ENCODE results near the gene RGS3.
"Not testable (repeated sequence)": the region's sequence is repeated elsewhere in the genome, so short reads cannot be mapped to it uniquely, and the experiment has no call there.

The RGS3 gene

GRCh38 chr9:113549892-113550291 lies 86.4 kb downstream of the RGS3 start:
- 91% methylated on average over 8 of the region's 8 CpGs for WGBS
- H3K79me1 ChIP-seq (replicated peaks; ENCODE audit: low read length, poor library complexity, severe bottlenecking): not testable (repeated sequence)

GRCh38 chr9:113556877-113557593 lies 93.5 kb downstream of the RGS3 start:
- no peak overlapping the region for H2AFZ ChIP-seq (ENCODE audit: low read depth, low read length)
- no peak overlapping the region for H3K4me3 ChIP-seq (ENCODE audit: insufficient read depth in 1 of 2, low read depth in 1 of 2, low read length in 2 of 2)
- H2BK12ac ChIP-seq (ENCODE audit: low read length in 2 of 2): peak overlapping the region; percentile 64 to 99
- H3K27ac ChIP-seq (ENCODE audit: low read length, poor library complexity, severe bottlenecking): no peak overlapping the region
- H3K23ac ChIP-seq (ENCODE audit: low read length in 2 of 2): no peak overlapping the region
- peak overlapping the region; percentile 29 to 57 for H3K4ac ChIP-seq (ENCODE audit: low read depth in 1 of 2, low read length in 2 of 2)
- peaks cover 13% of the 10 kb centered on the region for H3K4me1 ChIP-seq (ENCODE audit: control insufficient read depth, insufficient read depth, low read depth, low read length)
- H4K8ac ChIP-seq (ENCODE audit: low read length): peak overlapping the region; percentile 19
- H3K79me1 ChIP-seq (replicated peaks; ENCODE audit: low read length, poor library complexity, severe bottlenecking): peaks cover 9% of the 10 kb centered on the region
- H3K36me3 ChIP-seq (ENCODE audit: control insufficient read depth in 1 of 2, insufficient read depth in 2 of 2, low read depth in 1 of 2, low read length in 2 of 2): no peaks in the 10 kb centered on the region
- H3K4me2 ChIP-seq (ENCODE audit: low read length, poor library complexity, severe bottlenecking): no peak overlapping the region
- peak overlapping the region; percentile 9 for H4K91ac ChIP-seq (ENCODE audit: low read length)
- peak; percentile 78 for DNase-seq
- H3K14ac ChIP-seq (ENCODE audit: low read length in 2 of 2): peak overlapping the region in 1 of 2 experiments; percentile 41
- H3K9ac ChIP-seq (ENCODE audit: low read length): no peak overlapping the region
- H3K27me3 ChIP-seq (ENCODE audit: control insufficient read depth in 1 of 2, insufficient read depth in 1 of 2, low read length in 2 of 2): no peaks in the 10 kb centered on the region
- H3K18ac ChIP-seq (ENCODE audit: low read depth in 1 of 2, low read length in 2 of 2): peak overlapping the region in 1 of 2 experiments; percentile 49
- H2BK15ac ChIP-seq (ENCODE audit: low read depth, poor library complexity, severe bottlenecking): peak overlapping the region; percentile 44
- no peaks in the 10 kb centered on the region for H3K9me3 ChIP-seq (ENCODE audit: control insufficient read depth, low read length)
- no peak overlapping the region for H2BK5ac ChIP-seq (ENCODE audit: low read depth, low read length, poor library complexity, severe bottlenecking)
- peak overlapping the region; percentile 68 for H2AK5ac ChIP-seq (ENCODE audit: low read length, severe bottlenecking)
- H2BK120ac ChIP-seq (ENCODE audit: low read depth, low read length): no peak overlapping the region
- WGBS: 79% methylated on average over 3 of the region's 3 CpGs

More at GRCh38 chr9:113549892-113550291, 86.4 kb downstream of the RGS3 start:
- H2BK120ac ChIP-seq (ENCODE audit: low read depth, low read length); H2AK5ac ChIP-seq (ENCODE audit: low read length, severe bottlenecking); H4K91ac ChIP-seq (ENCODE audit: low read length); H4K8ac ChIP-seq (ENCODE audit: low read length); H3K36me3 ChIP-seq (ENCODE audit: control insufficient read depth in 1 of 2, insufficient read depth in 2 of 2, low read depth in 1 of 2, low read length in 2 of 2); H3K23ac ChIP-seq (ENCODE audit: low read length in 2 of 2); H3K9me3 ChIP-seq (ENCODE audit: control insufficient read depth, low read length); H2BK12ac ChIP-seq (ENCODE audit: low read length in 2 of 2); H2AFZ ChIP-seq (ENCODE audit: low read depth, low read length); H3K14ac ChIP-seq (ENCODE audit: low read length in 2 of 2); H3K4me2 ChIP-seq (ENCODE audit: low read length, poor library complexity, severe bottlenecking); H2BK5ac ChIP-seq (ENCODE audit: low read depth, low read length, poor library complexity, severe bottlenecking); H3K4me3 ChIP-seq (ENCODE audit: insufficient read depth in 1 of 2, low read depth in 1 of 2, low read length in 2 of 2); H3K27ac ChIP-seq (ENCODE audit: low read length, poor library complexity, severe bottlenecking); DNase-seq; H3K9ac ChIP-seq (ENCODE audit: low read length); H2BK15ac ChIP-seq (ENCODE audit: low read depth, poor library complexity, severe bottlenecking); H3K18ac ChIP-seq (ENCODE audit: low read depth in 1 of 2, low read length in 2 of 2); H3K4ac ChIP-seq (ENCODE audit: low read depth in 1 of 2, low read length in 2 of 2): not testable (repeated sequence)
- Histone ChIP-seq H3K27me3 (ENCODE audit: control insufficient read depth in 1 of 2, insufficient read depth in 1 of 2, low read length in 2 of 2) (peaks cover 0 to 20% of the 10 kb centered on the region in 2 experiments), H3K4me1 (ENCODE audit: control insufficient read depth, insufficient read depth, low read depth, low read length) (peaks cover 12% of the 10 kb centered on the region)

GRCh38 chr9:113558632-113559502 lies 95.3 kb downstream of the RGS3 start:
- Histone ChIP-seq H2BK120ac (ENCODE audit: low read depth, low read length) (no peak overlapping the region), H3K23ac (ENCODE audit: low read length in 2 of 2) (no peak overlapping the region), H3K18ac (ENCODE audit: low read depth in 1 of 2, low read length in 2 of 2) (peak overlapping the region; percentile 65 to 90), H3K79me1 (replicated peaks; ENCODE audit: low read length, poor library complexity, severe bottlenecking) (peaks cover 12% of the 10 kb centered on the region), H3K36me3 (ENCODE audit: control insufficient read depth in 1 of 2, insufficient read depth in 2 of 2, low read depth in 1 of 2, low read length in 2 of 2) (no peaks in the 10 kb centered on the region), H3K4ac (ENCODE audit: low read depth in 1 of 2, low read length in 2 of 2) (peak overlapping the region in 1 of 2 experiments; percentile 24), H3K9me3 (ENCODE audit: control insufficient read depth, low read length) (no peaks in the 10 kb centered on the region), H2BK15ac (ENCODE audit: low read depth, poor library complexity, severe bottlenecking) (no peak overlapping the region), H3K4me3 (ENCODE audit: insufficient read depth in 1 of 2, low read depth in 1 of 2, low read length in 2 of 2) (no peak overlapping the region), H3K14ac (ENCODE audit: low read length in 2 of 2) (no peak overlapping the region), H2AFZ (ENCODE audit: low read depth, low read length) (no peak overlapping the region), H2AK5ac (ENCODE audit: low read length, severe bottlenecking) (no peak overlapping the region), H4K8ac (ENCODE audit: low read length) (peak overlapping the region; percentile 35), H4K91ac (ENCODE audit: low read length) (no peak overlapping the region), H2BK5ac (ENCODE audit: low read depth, low read length, poor library complexity, severe bottlenecking) (no peak overlapping the region), H2BK12ac (ENCODE audit: low read length in 2 of 2) (peak overlapping the region in 1 of 2 experiments; percentile 70), H3K4me2 (ENCODE audit: low read length, poor library complexity, severe bottlenecking) (no peak overlapping the region), H3K27ac (ENCODE audit: low read length, poor library complexity, severe bottlenecking) (no peak overlapping the region), H3K27me3 (ENCODE audit: control insufficient read depth in 1 of 2, insufficient read depth in 1 of 2, low read length in 2 of 2) (no peaks in the 10 kb centered on the region), H3K4me1 (ENCODE audit: control insufficient read depth, insufficient read depth, low read depth, low read length) (peaks cover 14% of the 10 kb centered on the region), H3K9ac (ENCODE audit: low read length) (no peak overlapping the region)
- DNase-seq: peak; percentile 93
- WGBS: 29% methylated on average over 7 of the region's 7 CpGs

All from mesenchymal stem cell (in vitro differentiated cells and primary cell).